Thyroid gland (tissue), 4 donors: ENCODE measurements around the gene ZSWIM6. TPM values are rescaled to one million over a fixed set of nuclear protein-coding genes. Genes with fewer than 3 reads are reported as not detected.

Source experiments
- DNase-seq, 2 donors: peaks; one replicate each; pipeline ENCODE4 v3.0.0-alpha.2; 2019
- H3K27ac ChIP-seq, 3 donors: fragments of 200-600 bp; sonication (generic); 1 replicate in 2 of 3; 2 replicates in 1 of 3; pipeline ENCODE4 v1.5.1; 2016 to 2019; ENCODE audit warnings: mild to moderate bottlenecking in 1 of 3, moderate library complexity in 1 of 3
- H3K27me3 ChIP-seq: fragments of 200-600 bp; sonication (generic); one replicate; pipeline ENCODE4 v1.5.1; 2019
- H3K36me3 ChIP-seq, 2 donors: fragments of 200-600 bp; sonication (generic); one replicate each; pipeline ENCODE4 v1.5.1; 2016 to 2019
- H3K4me1 ChIP-seq, 2 donors: fragments of 200-600 bp; sonication (generic); one replicate each; pipeline ENCODE4 v1.5.1; 2017 to 2019
- H3K4me3 ChIP-seq, 3 donors: fragments of 200-600 bp; sonication (generic); replicated peaks in 1 of 3; 1 replicate in 2 of 3; 2 replicates in 1 of 3; pipeline ENCODE4 v1.5.1; 2016; ENCODE audit warnings: mild to moderate bottlenecking in 1 of 3
- H3K9me3 ChIP-seq: fragments of 200-600 bp; sonication (generic); one replicate; pipeline ENCODE4 v1.5.1; 2017
- POLR2A ChIP-seq, 2 donors: fragments of 450-650 bp; IDR thresholded peaks; one replicate each; pipeline ENCODE4 v1.6.1; 2017; ENCODE audit warnings: antibody characterized with exemption in 2 of 2, mild to moderate bottlenecking in 2 of 2, moderate library complexity in 1 of 2
- WGBS, 2 donors: methylation state at CpG; one replicate each; pipeline ENCODE4 v1.1.5; 2017; 5-methylcytosine and 5-hydroxymethylcytosine counted together
- intact Hi-C: fragments of 100-400 bp; cut with DNase I; formaldehyde crosslinking; loops from one replicate; pipeline ENCODE4 v1.15.1; 2023
- total RNA-seq, 4 donors: library from RNA; depleted of rRNA; stranded (reverse); fragments of >200 nt; gene quantifications; one replicate each; pipeline ENCODE4 v1.2.3, GENCODE V29; 2016
- TF ChIP-seq, protein P1 (sequence below), 6 experiments: fragments of 200-600 bp in 3 of 6; fragments of 450-650 bp in 3 of 6; sonication (generic) in 3 of 6; IDR thresholded peaks; one replicate each; pipeline ENCODE4 v1.5.1; 2016 to 2019; ENCODE audit warnings: antibody characterized with exemption in 6 of 6, mild to moderate bottlenecking in 2 of 6, inconsistent platforms in 1 of 6, moderate library complexity in 1 of 6

Gene ZSWIM6
- total RNA-seq, 4 donors from 2014 or later: 11.8 to 20.1 (median 14.5) TPM

DNA sequence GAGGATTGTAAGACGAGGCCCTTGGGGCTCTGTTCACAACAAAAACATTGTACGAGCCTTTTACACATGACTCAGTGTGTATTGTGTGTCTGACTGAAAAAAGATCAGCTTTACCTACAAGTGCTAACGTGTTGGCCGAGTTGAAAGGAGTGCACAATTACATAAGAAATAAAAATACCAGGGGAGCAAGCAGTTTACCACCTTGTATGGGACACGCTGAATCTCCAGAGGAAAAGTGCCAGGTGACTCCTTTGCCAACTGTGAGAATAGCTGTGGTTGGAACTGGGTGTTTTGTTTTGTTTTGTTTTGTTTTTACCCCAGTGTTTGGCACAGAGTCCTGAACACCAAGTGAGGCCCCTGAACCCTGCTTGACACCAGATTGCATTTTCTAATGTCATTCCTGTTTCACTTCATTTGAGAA lies 32.8 kb upstream of the ZSWIM6 start:
- Histone ChIP-seq H3K27me3 (no peaks in the 10 kb centered on the region), H3K36me3 (no peaks in the 10 kb centered on the region), H3K27ac (peak overlapping the region in 2 of 3 donors; percentile 58 to 73), H3K4me3 (no peak overlapping the region), H3K4me1 (peaks cover 33 to 41% of the 10 kb centered on the region in 2 donors), H3K9me3 (no peaks in the 10 kb centered on the region)
- DNase-seq: peak; percentile 48 to 70
- TF ChIP-seq, protein P1, sequence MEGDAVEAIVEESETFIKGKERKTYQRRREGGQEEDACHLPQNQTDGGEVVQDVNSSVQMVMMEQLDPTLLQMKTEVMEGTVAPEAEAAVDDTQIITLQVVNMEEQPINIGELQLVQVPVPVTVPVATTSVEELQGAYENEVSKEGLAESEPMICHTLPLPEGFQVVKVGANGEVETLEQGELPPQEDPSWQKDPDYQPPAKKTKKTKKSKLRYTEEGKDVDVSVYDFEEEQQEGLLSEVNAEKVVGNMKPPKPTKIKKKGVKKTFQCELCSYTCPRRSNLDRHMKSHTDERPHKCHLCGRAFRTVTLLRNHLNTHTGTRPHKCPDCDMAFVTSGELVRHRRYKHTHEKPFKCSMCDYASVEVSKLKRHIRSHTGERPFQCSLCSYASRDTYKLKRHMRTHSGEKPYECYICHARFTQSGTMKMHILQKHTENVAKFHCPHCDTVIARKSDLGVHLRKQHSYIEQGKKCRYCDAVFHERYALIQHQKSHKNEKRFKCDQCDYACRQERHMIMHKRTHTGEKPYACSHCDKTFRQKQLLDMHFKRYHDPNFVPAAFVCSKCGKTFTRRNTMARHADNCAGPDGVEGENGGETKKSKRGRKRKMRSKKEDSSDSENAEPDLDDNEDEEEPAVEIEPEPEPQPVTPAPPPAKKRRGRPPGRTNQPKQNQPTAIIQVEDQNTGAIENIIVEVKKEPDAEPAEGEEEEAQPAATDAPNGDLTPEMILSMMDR (IDR thresholded peaks at IDR 0.05): no peak
- TF ChIP-seq POLR2A (IDR thresholded peaks at IDR 0.05): no peak
- 44 to 48% methylated on average over 5 of the region's 5 CpGs for WGBS, 2 donors
- intact Hi-C loops: no loop called here

DNA sequence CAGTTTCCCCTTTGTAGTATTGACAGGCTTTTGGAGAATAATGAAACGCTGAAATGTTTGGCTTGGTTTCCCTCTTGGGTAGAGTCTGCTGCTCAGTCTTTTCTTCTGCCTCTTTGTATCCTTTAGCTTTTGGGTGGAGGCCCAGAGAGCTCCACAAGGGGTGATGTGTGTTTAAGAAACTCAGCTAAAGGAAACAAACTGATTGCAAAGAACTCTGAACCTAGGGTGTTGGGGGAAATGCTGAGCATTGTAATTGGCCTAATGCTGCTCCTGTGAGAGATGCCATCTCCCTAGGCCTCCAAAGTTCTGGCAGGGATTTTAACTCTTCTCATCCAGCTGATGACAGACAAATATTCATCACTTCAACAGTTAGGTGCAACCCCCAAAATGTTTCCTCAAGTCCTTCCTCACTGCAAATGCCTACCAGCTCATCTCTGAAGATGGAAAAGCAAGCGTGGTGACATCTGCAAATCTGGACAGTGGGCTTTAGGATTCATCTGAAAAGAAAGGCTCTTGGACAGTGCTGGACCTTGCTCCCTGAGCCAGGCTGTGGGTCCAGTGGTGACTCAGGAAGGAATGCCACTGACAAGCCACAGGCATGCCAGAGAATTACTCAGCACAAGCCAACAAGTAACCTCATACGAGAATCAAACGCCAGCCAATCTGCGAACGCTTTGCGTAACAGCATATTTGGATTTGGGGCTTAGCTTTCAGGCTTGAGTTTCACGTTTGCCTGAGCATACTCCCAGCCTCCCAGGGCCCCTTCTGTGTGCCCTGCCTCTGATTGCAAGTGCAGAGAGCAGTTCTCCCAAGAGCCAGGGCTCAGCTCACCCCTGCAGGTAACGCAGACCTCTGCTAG lies 30.5 kb upstream of the ZSWIM6 start:
- intact Hi-C loops: no loop called here
- H3K4me1 ChIP-seq: peaks cover 33 to 41% of the 10 kb centered on the region in 2 donors
- H3K36me3 ChIP-seq: no peaks in the 10 kb centered on the region
- no peaks in the 10 kb centered on the region for H3K9me3 ChIP-seq
- no peak overlapping the region for H3K4me3 ChIP-seq
- DNase-seq: peak; percentile 70 to 86
- no peaks in the 10 kb centered on the region for H3K27me3 ChIP-seq
- peak in 1 of 2 donors; percentile 52 for TF ChIP-seq POLR2A (IDR thresholded peaks at IDR 0.05)
- TF ChIP-seq, protein P1 (IDR thresholded peaks at IDR 0.05): peak in 1 of 6 experiments; percentile 19
- 72 to 75% methylated on average over 9 of the region's 9 CpGs for WGBS, 2 donors
- peak overlapping the region; percentile 46 to 73 (median 66) for H3K27ac ChIP-seq

DNA sequence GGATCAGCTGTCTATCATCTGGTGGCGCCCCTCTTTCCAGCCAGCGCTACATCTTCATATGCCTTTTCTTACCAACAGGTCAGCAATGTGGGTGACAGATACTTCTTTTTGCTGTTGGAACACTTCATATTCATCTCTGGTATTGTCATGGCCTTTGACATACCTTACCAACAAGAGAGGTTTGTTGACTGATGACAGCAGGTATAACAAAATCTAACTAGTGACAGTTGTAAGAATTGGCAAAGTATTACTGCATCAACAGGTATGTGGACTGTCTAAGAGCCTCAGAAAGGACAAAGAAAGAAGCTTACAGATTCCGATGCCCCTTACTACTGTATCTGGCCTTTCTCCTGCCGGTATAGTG lies 29.9 kb upstream of the ZSWIM6 start:
- WGBS, 2 donors: 98 to 99% methylated on average over 4 of the region's 4 CpGs
- H3K27ac ChIP-seq: peak overlapping the region; percentile 46 to 73 (median 66)
- intact Hi-C loops: no loop called here
- no peaks in the 10 kb centered on the region for H3K9me3 ChIP-seq
- H3K36me3 ChIP-seq: no peaks in the 10 kb centered on the region
- no peaks in the 10 kb centered on the region for H3K27me3 ChIP-seq
- DNase-seq: no peak
- peaks cover 33 to 41% of the 10 kb centered on the region in 2 donors for H3K4me1 ChIP-seq
- H3K4me3 ChIP-seq: no peak overlapping the region
- no peak for TF ChIP-seq POLR2A (IDR thresholded peaks at IDR 0.05)
- TF ChIP-seq, protein P1 (IDR thresholded peaks at IDR 0.05): no peak

DNA sequence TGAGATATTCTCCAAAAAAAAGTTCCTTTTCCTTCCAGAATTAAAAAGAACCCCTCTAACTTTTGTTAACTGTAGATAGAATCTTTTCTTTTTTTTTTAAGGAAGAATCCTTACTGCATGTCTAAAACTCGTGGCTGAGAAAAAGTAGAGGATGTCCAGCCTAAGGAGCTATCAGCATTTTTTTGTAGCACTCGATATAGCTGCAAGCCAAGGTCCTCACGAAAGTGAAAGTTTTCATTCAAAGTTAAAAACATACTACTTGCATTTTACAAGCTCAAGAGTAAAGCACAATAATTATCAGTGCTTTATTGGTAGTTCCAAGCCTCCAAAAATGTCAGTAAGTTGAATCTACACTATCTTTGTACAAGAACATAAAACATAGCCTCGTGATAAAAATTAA lies 28.7 kb upstream of the ZSWIM6 start:
- Histone ChIP-seq H3K9me3 (no peaks in the 10 kb centered on the region), H3K4me3 (no peak overlapping the region), H3K36me3 (no peaks in the 10 kb centered on the region), H3K4me1 (peaks cover 33 to 41% of the 10 kb centered on the region in 2 donors), H3K27ac (no peak overlapping the region), H3K27me3 (no peaks in the 10 kb centered on the region)
- DNase-seq: no peak
- no peak for TF ChIP-seq POLR2A (IDR thresholded peaks at IDR 0.05)
- TF ChIP-seq, protein P1 (IDR thresholded peaks at IDR 0.05): no peak
- WGBS, 2 donors: 56 to 60% methylated on average over 4 of the region's 4 CpGs
- intact Hi-C loops: no loop called here
